Stimulated activated CD8-positive, alpha-beta memory T cell treated with anti-CD3 and anti-CD28 coated beads, Interleukin-4, amount 100 ng/mL, for 24 hours (primary cell): ENCODE results near the gene MCF2L.

Source experiments
- DNase-seq: peaks from one replicate; pipeline ENCODE4 v3.0.0-alpha.2; 2020; ENCODE audit warnings: low read depth

MCF2L gene

GRCh38 chr13:113082198-113083021, 113.4 kb downstream of the MCF2L start:
- no peak for DNase-seq

- no peak for DNase-seq
Measured at GRCh38 chr13:113083022-113083373, 114.0 kb downstream of the MCF2L start.

DNA sequence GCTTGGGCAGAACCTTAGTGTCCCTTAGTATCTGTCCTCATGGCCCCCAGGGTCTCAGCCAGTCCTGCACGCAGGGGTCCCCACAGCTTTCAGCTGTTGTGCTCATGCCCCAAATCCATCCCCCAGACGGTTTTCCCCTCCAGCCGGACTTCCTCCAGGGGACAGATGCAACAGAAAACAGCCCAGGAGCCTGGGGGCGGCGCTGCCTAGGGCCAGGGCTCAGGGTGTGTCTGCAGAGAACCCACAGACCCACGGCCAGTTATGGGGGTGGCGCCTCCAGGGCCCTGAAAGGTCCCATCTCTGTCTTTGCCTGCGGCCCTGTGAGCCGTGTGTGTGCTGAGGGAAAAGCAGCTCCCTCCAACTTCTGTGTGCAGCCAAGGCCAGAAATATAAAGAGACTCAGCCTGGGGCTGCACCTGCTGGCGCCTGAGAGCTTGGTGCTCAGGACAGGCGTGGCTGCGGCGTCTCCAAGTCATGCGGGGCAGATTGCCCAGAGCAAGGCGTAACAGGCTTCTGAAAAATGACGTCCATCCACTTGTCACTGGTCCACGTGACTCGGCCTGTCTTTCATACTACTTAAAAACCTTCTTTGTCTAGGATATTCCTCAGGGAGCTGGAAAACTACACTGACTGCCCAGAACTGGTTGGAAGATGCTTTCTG, 114.5 kb downstream of the MCF2L start:
- DNase-seq: no peak

- DNase-seq: no peak
Measured at GRCh38 chr13:113084094-113084942, 115.3 kb downstream of the MCF2L start.

GRCh38 chr13:113084943-113085540, 116.0 kb downstream of the MCF2L start:
- no peak for DNase-seq

DNA sequence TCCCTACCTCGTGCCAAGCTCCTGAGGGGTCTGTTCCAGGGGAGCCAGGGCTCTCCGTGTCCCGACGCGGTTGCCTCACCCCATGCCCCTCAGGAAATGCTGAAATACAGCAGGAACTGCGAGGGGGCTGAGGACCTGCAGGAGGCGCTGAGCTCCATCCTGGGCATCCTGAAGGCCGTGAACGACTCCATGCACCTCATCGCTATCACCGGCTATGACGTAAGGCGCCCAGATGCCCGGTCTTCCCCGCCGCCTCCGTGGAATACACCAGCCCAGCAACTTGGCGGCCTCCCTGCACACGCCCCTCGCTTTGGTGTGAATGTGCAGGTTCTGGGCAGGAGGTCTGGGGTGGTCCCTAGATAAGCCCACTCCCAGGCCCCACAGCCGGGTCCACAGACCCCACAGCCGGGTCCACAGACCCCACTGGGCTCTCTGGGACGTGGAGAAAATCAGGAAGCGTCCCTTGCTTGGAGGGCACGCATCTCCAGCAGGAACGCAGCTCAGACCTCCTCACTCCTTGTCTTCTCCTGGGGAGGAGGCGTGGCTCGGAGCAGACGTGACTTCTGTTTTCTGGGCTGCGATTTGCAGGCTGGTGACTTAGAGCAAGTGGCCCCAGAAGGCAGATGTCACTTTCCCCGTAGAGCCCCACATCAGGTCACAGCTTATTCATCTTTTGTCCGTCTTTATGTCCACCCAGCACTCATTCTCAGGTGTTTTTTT, 117.2 kb downstream of the MCF2L start:
- no peak for DNase-seq

GRCh38 chr13:113086991-113087922, 118.2 kb downstream of the MCF2L start:
- no peak for DNase-seq

DNA sequence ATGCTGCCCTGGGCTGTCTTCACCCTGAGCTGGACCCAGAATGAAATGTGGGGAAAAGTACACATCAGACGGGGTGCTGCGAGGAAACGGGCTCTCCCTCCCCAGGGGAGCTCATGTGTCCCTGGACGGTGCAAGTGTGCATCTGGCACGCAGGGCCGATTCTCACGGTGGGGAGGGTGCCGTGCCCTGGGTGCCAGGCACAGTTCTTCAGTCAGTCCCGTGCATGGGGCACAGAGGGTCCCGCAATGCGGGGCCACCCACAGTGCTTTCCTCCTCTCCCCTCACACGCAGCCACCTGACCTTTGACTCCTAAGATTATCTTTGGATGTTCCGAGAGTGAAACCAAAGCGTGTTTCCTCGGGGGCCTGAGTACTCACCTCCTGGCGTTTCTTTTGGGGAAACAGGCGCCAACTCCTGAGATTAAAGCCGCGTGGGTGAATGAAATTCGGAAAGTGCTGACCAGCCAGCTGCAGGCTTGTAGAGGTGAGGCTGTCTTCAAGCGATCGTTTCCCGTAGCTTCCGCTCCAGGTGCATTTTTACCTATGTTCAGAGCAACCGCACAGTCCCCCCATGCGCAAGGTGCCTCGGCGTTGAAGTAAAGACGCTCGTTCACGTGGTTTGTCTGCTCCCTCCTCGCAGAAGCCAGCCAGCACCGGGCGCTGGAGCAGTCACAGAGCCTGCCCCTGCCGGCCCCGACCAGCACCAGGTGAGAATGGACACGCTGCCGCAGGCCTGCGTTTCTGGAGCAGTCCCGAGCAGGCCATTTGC, 119.1 kb downstream of the MCF2L start:
- no peak for DNase-seq

DNA sequence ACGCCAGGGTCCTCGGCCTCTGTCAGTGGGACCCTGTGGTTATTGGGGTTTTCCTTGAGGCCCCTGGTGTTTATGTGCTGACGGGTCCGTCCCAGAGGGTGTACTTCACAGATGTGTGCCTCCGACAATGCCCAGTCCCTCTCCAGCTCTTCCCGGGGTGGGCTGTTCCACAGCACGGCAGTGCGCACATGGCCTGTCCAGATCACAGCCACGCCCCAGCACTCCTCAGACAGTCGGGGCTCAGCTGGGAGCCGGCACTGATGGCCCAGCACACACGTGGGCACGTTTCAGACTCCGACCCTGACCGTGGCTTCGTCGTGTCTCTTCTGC, 119.6 kb downstream of the MCF2L start:
- no peak for DNase-seq

GRCh38 chr13:113089693-113090414, 120.8 kb downstream of the MCF2L start:
- DNase-seq: no peak

DNA sequence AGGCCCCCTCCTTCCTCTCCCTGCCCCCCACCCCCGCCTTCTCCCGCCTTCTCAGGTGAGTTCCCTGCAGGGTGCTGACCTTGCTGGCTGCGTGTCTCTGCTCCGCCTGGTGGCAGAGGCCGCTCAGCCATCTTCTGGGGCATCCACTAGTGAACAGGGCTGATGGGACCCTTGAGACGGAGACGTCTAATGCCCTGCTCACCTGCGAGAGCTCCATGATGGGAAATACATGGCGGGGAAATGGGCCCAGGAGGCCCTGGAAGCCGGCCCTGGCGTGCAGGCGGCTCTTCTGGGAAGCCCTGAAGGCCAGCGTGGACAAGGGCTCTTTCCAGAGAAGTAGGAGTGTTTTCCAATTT, 121.4 kb downstream of the MCF2L start:
- DNase-seq: no peak

GRCh38 chr13:113090806-113091205, 121.8 kb downstream of the MCF2L start:
- DNase-seq: no peak

- no peak for DNase-seq
Measured at GRCh38 chr13:113091211-113091771, 122.3 kb downstream of the MCF2L start.

- DNase-seq: no peak
Measured at GRCh38 chr13:113091891-113092775, 123.1 kb downstream of the MCF2L start.

DNA sequence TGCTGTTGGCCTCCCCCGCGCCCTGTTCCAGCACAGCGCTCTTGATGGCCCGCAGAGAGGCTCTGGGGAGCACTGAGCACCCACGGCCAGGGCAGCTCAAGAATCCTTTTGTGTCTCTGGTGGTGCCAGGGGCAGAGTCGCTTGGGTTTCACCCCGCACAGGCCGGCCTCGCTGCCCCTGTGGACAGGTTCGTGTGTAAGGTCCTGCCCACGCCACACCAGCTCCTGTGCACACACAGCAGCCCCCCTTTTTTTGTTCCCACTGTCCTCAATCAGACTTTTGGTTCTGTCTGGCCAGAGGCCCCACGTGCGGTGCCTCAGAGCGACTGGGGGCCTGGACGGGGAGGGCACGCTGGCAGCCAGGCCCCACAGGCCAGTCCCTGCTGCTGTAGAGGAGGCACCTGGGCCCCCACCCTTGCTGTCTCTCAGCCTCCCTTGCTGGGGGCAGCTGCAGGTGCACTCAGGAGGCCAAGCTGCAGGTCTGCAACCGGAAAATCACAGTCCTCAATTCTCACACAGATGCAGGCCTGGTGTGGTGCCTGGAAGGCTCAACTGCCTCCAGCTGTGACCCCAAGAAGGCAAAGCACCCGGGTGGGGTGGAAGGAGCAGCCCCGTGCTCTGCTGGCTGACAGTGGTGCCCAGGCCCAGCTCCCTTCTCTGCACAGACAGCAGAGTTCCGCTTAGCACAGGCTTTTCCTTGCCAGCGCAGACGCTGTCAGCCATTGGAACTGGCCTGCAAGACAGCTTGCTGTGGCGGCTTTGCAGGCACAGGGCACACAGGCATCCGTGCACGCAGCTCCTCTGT, 124.0 kb downstream of the MCF2L start:
- no peak for DNase-seq

DNA sequence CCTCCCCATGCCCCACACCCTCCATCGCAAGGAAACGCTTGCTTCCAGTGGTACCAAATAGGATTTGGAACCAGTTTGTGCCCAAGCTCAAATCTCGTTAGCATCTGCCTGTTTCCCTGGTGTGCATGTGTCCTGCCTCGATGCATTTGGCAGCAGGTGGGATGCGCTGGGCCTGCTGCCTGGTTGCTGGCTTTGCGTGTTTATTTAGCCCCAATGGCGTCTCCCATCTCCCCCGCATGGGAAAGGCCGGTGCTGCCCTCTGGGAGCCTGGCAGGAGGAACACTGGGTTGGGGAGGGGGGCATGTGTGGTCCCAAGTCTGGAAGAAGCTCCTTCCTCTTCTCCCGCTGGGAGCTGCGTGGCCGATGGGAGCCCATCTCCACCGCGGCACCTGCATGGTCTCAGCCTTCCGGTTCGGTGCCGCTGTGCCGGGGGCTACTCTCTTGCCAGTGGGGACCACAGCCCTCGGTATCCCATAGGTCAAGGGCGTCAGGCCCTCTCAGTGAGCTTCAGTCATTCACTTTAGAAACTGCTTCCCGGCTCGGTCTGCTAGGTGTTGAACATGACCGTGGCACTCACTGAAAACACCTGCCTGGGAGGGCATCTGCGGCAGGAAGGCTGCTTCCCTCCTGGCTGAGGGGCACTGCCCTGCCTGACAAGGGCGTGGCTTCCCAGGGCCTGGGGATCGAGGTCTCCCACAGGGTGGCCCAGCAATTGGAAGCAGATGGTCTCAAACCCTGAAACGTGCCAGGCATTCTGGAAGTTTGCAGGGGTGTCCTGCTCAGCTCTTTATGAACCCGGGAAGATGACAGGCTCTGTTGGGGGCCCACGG, 124.8 kb downstream of the MCF2L start:
- DNase-seq: no peak
